B cell (primary cell): Measurements from ENCODE around the gene CPNE9.

Source experiments
- CTCF ChIP-seq: fragments of 200-600 bp; IDR thresholded peaks from one replicate; pipeline ENCODE4 v1.8.0; 2022; ENCODE audit warnings: antibody characterized with exemption, mild to moderate bottlenecking
- EZH2 ChIP-seq: IDR thresholded peaks from 2 replicates; pipeline ENCODE4 v1.6.1; 2012; ENCODE audit warnings: borderline replicate concordance, low read depth, mild to moderate bottlenecking, moderate library complexity, low read length; ENCODE audit not compliant: insufficient read depth, poor library complexity, severe bottlenecking

- no peak for TF ChIP-seq CTCF
- TF ChIP-seq EZH2: no peak
Measured at GRCh38 chr3:9777694-9778021, 74.0 kb downstream of the CPNE9 start.
